Measurements from ENCODE around the gene LDB2. TPM values are rescaled to one million over a fixed set of nuclear protein-coding genes. Genes with fewer than 3 reads are reported as not detected.

The LDB2 gene
- total and polyA plus RNA-seq, 2 of the 8 experiments (the other 6 are each of a cell fraction or from before 2014, with no cell fraction given), result 57.0 to 140 TPM

DNA sequence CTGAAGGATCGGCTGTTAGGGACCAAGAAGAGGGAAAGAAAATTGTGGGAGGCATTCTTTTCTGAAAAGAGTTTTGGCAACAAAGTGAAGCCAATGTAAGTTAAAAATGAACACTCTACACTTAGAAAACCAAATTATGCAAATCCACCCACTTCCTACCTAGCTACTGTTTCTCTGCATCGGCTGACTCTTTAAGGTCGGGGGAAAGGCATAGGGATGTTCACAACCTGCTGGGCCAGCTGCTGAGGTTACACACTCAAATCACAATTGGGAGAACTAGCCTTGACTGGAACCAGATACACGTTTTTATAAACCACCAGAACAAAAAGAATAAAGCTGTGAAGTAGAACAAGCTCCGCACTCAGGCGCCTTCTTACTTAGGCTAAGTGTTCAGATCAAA, 165.7 kb downstream of the LDB2 start:
- Histone ChIP-seq H3K23me2 (ENCODE audit: low read depth, low read length) (no peaks in the 10 kb centered on the region), H3K18ac (ENCODE audit: extremely low read depth, low read length) (no peak overlapping the region), H3K23ac (ENCODE audit: insufficient read length) (no peak overlapping the region), H3K9ac (replicated peaks in 1 of 4; ENCODE audit: extremely low read depth in 1 of 4, low read depth in 3 of 4, low read length in 3 of 4) (no peak overlapping the region), H2BK120ac (replicated peaks; ENCODE audit: low read depth, low read length) (no peak overlapping the region), H4K8ac (ENCODE audit: extremely low read depth, insufficient read depth, low read length) (no peak overlapping the region), H3K27me3 (replicated peaks in 1 of 4; ENCODE audit: control insufficient read depth in 3 of 4, extremely low read depth in 1 of 4, insufficient read depth in 3 of 4, low read length in 3 of 4) (no peaks in the 10 kb centered on the region), H3K36me3 (ENCODE audit: control insufficient read depth in 2 of 4, insufficient read depth in 4 of 4, low read length in 3 of 4) (no peaks in the 10 kb centered on the region), H3K4me3 (ENCODE audit: extremely low read depth in 1 of 4, insufficient read depth in 2 of 4, low read depth in 3 of 4, low read length in 4 of 4) (no peak overlapping the region; a peak in 1 of 8 replicates), H3K4me1 (replicated peaks in 1 of 4; ENCODE audit: control insufficient read depth in 3 of 4, insufficient read depth in 4 of 4, low read length in 3 of 4) (peaks cover 4 to 13% (median 12%) of the 10 kb centered on the region in 4 experiments; a peak in 6 of 7 replicates), H3K9me3 (ENCODE audit: insufficient read depth in 2 of 2, low read depth in 1 of 2, low read length in 1 of 2) (no peaks in the 10 kb centered on the region), H4K91ac (replicated peaks; ENCODE audit: insufficient read length, low read length) (no peak overlapping the region), H4K20me1 (replicated peaks in 1 of 2; ENCODE audit: control insufficient read depth in 1 of 2, insufficient read depth in 2 of 2, low read length in 2 of 2) (no peaks in the 10 kb centered on the region), H3K4ac (replicated peaks; ENCODE audit: insufficient read length, low read depth, low read length) (no peak overlapping the region), H2BK5ac (ENCODE audit: low read depth, low read length) (no peak overlapping the region), H2AFZ (ENCODE audit: low read length) (no peak overlapping the region), H3K79me2 (ENCODE audit: control insufficient read depth in 1 of 2, insufficient read depth in 2 of 2, low read length in 2 of 2) (no peaks in the 10 kb centered on the region; a peak in 1 of 4 replicates), H4K5ac (ENCODE audit: insufficient read length, low read depth, low read length) (no peak overlapping the region), H3K56ac (replicated peaks; ENCODE audit: insufficient read length, low read depth, low read length) (no peak overlapping the region), H3K79me1 (ENCODE audit: low read depth, low read length) (no peaks in the 10 kb centered on the region), H2BK12ac (ENCODE audit: low read depth, low read length) (no peak overlapping the region), H2AK5ac (ENCODE audit: low read depth, low read length) (no peak overlapping the region), H3K4me2 (ENCODE audit: insufficient read depth in 1 of 2, low read depth in 2 of 2, low read length in 2 of 2) (no peak overlapping the region), H3K14ac (ENCODE audit: insufficient read length) (no peak overlapping the region), H2BK15ac (ENCODE audit: low read length) (no peak overlapping the region), H2BK20ac (ENCODE audit: low read length) (no peak overlapping the region), H3K27ac (ENCODE audit: low read depth, low read length) (no peak overlapping the region)
- 72% methylated on average over 6 of the region's 6 CpGs; no CpG with 5 or more reads in 1 of the 2 experiments for WGBS, 2 experiments (ENCODE audit: extremely low coverage in 1 of 2, insufficient coverage in 1 of 2, insufficient read length in 1 of 2, insufficient replicate concordance in 2 of 2, low coverage in 1 of 2, low lambda C conversion rate in 2 of 2, missing lambda C conversion rate in 1 of 2)
- ChIA-PET CTCF (ENCODE audit: partially characterized antibody) (interaction anchor here (1.3 to 1.9 kb wide), 2 partner anchors 31 to 591 kb away, joined by 4 read pairs; no protein-coding TSS in a partner anchor), POLR2A (ENCODE audit: partially characterized antibody) (interaction anchor here (1.6 kb wide), 1 partner anchor 9 kb away, joined by 5 read pairs; no protein-coding TSS in a partner anchor)
- DNase-seq (ENCODE audit: low read depth in 1 of 2, low spot score in 2 of 2) (no peak), FAIRE-seq (no peak)
- no peak for TF ChIP-seq HDAC2 (IDR thresholded peaks at IDR 0.05; ENCODE audit: borderline replicate concordance in 1 of 2, low read depth in 2 of 2, low read length in 2 of 2)
- TF ChIP-seq CBX5 (IDR thresholded peaks at IDR 0.05; ENCODE audit: low read depth, low read length), result no peak
- no peak for TF ChIP-seq POU5F1 (IDR thresholded peaks at IDR 0.05; ENCODE audit: low read depth, low read length)
- no peak for TF ChIP-seq YY1 (IDR thresholded peaks at IDR 0.05; ENCODE audit: low read depth, low read length)
- TF ChIP-seq SIRT6 (IDR thresholded peaks at IDR 0.05; ENCODE audit: low read length), result no peak
- TF ChIP-seq CREB1 (IDR thresholded peaks at IDR 0.05), result no peak
- TF ChIP-seq TEAD4 (IDR thresholded peaks at IDR 0.05; ENCODE audit: low read depth, low read length), result no peak
- TF ChIP-seq GTF2F1 (IDR thresholded peaks at IDR 0.05; ENCODE audit: borderline replicate concordance, low read depth, low read length), result no peak
- TF ChIP-seq PHF8 (conservative IDR thresholded peaks at IDR 0.05; ENCODE audit: low read depth, low read length), result no peak
- TF ChIP-seq BCL11A (IDR thresholded peaks at IDR 0.05; ENCODE audit: low read depth in 2 of 2, low read length in 2 of 2), result no peak
- TF ChIP-seq SP4 (IDR thresholded peaks at IDR 0.05; ENCODE audit: low read length), result no peak
- no peak for TF ChIP-seq CEBPB (IDR thresholded peaks at IDR 0.05; ENCODE audit: low read depth, low read length)
- no peak for TF ChIP-seq BACH1 (IDR thresholded peaks at IDR 0.05; ENCODE audit: low read length)
- no peak for TF ChIP-seq KDM1A (IDR thresholded peaks at IDR 0.05; ENCODE audit: borderline replicate concordance, low read length)
- no peak for TF ChIP-seq SP1 (IDR thresholded peaks at IDR 0.05; ENCODE audit: low read depth, low read length)
- no peak for TF ChIP-seq TAF1 (IDR thresholded peaks at IDR 0.05; ENCODE audit: low read depth, low read length)
- TF ChIP-seq TAF7 (optimal IDR thresholded peaks at IDR 0.05; ENCODE audit: borderline replicate concordance, low read depth, low read length), result no peak

All from H1 (cell line).